Choroid plexus epithelial cell (primary cell): Measurements from ENCODE around the gene SDF4.
"Not testable (repeated sequence)": the region's sequence is repeated elsewhere in the genome, so short reads cannot be mapped to it uniquely, and the experiment has no call there.

Source experiments
- DNase-seq: peaks from one replicate; pipeline ENCODE4 v3.0.0-alpha.2; 2010; ENCODE audit warnings: low read depth
- H3K4me3 ChIP-seq: 2 replicates; pipeline ENCODE4 v1.5.1; 2011; ENCODE audit warnings: low read depth, mild to moderate bottlenecking, control low read depth, low read length, moderate library complexity
- TF ChIP-seq, protein P1 (sequence below): conservative IDR thresholded peaks from 2 replicates; pipeline ENCODE4 v1.5.1; 2011; ENCODE audit warnings: low read depth, mild to moderate bottlenecking, control low read depth, inconsistent platforms, low read length, moderate library complexity

The SDF4 gene

DNA sequence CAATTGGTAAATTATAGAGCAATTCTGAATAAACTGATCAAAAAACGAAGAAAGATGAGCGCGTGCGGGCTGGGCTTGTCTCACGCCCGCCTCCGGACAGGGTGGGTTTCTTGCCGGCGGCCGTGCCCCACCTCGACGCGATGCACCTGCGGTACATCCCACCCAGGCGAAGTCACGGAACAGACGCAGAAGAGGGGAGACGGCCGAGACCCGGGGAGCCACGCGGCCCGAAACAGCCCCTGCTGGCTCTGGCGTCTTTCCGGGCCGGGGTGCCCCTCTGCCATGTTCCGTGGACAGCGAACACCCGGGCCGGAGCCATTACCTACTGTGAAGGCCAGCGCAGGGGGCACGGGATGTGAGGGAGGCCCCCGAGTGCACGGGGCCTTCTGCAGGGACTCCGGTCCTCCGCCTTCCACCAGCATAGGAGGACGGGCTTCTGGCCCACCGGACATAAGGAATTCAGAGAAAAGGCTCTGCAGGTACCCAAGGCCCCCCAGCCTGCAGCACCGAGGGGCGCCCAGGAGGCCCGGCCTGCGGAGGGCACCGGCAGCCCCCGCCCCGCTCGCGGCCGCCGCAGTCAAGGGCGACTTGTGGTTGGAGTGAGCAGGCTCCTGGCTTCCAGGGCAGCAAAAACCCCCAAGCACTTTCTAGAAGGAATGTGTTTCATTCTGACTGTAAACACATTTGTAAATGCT, 22.3 kb upstream of the SDF4 start:
- no peak overlapping the region for H3K4me3 ChIP-seq
- TF ChIP-seq, protein P1, sequence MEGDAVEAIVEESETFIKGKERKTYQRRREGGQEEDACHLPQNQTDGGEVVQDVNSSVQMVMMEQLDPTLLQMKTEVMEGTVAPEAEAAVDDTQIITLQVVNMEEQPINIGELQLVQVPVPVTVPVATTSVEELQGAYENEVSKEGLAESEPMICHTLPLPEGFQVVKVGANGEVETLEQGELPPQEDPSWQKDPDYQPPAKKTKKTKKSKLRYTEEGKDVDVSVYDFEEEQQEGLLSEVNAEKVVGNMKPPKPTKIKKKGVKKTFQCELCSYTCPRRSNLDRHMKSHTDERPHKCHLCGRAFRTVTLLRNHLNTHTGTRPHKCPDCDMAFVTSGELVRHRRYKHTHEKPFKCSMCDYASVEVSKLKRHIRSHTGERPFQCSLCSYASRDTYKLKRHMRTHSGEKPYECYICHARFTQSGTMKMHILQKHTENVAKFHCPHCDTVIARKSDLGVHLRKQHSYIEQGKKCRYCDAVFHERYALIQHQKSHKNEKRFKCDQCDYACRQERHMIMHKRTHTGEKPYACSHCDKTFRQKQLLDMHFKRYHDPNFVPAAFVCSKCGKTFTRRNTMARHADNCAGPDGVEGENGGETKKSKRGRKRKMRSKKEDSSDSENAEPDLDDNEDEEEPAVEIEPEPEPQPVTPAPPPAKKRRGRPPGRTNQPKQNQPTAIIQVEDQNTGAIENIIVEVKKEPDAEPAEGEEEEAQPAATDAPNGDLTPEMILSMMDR, result no peak
- DNase-seq, result no peak

DNA sequence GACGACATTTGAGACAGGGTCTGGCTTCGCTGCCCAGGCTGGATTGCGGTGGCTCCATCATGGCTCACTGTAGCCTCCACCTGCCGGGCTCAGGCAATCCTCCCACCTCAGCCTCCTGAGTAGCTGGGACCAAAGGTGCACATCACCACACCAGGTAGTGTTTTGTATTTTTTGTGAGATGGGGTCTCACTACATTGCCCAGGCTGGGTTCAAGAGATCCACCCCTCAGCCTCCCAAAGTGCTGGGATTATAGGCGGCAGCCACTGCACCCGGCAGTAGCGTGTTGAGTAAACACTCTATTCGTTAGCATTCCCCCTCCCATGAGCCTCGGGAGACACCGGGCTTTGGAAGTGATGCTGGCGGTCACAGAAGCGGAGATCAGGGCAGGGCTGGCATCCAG, 21.5 kb upstream of the SDF4 start:
- H3K4me3 ChIP-seq, result no peak overlapping the region
- DNase-seq, result no peak
- TF ChIP-seq, protein P1, result no peak

DNA sequence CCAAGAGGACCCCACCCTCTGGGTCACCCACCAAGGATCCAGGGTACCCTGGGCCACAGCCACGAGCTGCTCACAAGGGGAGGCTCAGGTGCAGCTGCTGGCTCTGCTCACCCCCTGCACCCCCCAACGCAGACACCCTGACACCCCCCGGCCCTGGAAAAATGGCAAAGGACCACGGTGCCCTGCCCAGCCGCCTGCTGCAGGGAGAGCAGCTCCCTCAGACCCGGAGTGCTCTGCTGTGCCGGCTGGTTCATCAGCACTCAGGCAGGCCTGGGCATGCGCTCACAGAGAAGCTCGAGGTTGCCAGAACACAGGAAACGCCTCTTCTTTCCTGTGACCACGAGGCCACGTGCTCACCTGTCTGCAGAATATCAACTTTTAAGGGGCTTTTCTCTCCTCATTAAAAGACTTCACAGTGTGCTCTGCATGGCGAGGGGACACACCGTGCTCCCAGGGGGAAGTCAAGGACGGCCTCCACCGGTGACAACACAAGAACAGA, 19.0 kb upstream of the SDF4 start:
- H3K4me3 ChIP-seq, result no peak overlapping the region
- peak; percentile 16 for DNase-seq
- TF ChIP-seq, protein P1, result no peak

DNA sequence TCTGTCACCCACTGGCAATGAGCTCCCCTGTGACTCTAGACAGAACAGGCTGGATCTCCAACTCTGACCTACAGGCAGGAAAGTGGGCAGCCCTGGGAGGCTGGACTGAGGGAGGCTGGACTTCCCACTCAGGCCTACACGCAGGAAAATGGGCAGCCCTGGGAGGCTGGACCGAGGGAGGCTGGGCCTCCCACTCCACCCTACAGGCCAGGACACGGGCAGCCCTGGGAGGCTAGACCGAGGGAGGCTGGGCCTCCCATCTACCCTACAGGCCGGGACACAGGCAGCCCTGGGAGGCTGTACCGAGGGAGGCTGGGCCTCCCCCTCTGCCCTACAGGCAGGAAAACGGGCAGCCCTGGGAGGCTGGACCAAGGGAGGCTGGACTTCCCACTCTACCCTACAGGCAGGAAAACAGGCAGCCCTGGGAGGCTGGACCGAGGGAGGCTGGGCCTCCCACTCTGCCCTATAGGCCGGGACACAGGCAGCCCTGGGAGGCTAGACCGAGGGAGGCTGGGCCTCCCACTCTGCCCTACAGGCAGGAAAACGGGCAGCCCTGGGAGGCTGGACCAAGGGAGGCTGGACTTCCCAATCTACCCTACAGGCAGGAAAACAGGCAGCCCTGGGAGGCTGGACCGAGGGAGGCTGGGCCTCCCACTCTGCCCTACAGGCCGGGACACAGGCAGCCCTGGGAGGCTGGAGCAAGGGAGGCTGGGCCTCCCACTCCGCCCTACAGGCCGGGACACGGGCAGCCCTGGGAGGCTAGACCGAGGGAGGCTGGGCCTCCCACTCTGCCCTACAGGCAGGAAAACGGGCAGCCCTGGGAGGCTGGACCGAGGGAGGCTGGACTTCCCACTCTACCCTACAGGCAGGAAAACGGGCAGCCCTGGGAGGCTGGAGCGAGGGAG, 16.5 kb upstream of the SDF4 start:
- DNase-seq, H3K4me3 ChIP-seq: not testable (repeated sequence)

DNA sequence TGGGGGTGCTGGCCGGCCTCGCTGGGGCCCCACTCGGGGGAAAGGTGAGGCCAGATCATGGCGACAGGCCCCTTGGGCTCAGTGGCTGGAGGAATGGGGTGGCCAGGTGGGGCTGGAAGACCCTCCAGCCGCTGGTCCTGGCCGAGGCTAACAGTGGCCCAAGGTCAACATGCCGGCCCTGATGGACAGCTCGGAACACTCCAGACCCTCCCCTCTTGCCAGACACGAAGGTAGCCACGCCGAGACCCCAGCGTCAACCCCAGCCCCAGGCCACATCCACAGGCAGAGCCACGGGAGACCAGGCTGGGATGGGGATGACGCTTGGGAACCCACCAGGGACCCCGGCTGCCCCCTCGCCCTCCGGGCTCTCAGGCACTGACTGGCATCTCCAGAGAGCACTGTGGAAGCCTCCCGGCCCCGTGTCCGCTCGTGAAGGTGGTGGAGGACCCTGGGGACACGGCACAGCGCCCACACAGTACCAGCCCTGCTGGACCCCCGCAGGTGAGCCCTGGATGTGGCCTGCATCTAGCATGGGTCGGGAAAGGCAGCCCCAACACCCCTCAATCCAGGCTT, 15.6 kb upstream of the SDF4 start:
- no peak overlapping the region for H3K4me3 ChIP-seq
- TF ChIP-seq, protein P1, result no peak
- no peak for DNase-seq

DNA sequence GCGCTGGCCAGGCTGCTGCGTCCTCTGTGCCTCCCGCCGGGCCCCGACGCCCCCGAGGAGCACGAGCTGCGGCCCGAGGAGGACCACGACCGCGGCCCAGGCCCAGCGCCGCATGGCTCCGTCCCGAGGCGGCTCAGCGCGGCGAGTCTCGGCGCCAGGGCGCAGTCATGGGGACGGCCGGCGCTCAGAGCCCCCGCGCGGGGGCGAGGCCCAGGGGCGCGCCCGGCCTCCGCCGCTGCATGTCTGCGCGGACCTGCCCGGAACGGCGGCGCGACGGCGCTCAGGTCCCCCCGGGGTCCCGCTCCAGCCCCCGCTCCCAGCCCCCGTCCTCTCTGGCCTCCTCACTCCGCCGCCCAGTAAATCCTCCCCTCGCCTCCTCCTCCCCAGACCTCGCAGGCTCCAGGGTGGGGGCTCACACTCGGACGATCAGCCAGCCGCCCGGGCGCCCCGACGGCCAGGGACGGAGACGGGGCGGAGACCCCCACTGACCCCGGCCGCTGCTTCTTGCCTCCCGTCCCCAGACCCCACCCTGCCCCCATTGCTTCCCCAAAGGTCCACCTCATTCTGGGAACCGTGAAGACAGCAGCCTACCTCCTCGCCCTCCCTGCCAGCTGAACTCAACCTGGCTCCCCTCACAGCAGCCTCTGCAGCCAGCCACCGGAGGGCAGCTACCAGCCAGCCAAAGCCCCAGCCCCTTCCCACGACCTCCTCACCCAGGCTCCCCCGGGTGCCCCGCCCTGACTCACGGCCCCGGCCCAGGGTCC, 15.0 kb upstream of the SDF4 start, which contains the start of gene C1QTNF12:
Gene C1QTNF12, minus strand, starts transcription at position 146 of the 764 bp plus-strand sequence. Its CDS starts 32 bp downstream, at position 114.
- DNase-seq, result no peak
- TF ChIP-seq, protein P1, result no peak
- no peak within 1 kb of the TSS for H3K4me3 ChIP-seq
